Ammon's horn (tissue), 1 donor: ENCODE data around the gene GPR21.

Experiments
- DNase-seq: peaks from one replicate; pipeline ENCODE4 v3.0.0-alpha.2; 2016; ENCODE audit warnings: low spot score

GPR21 gene, protein sequence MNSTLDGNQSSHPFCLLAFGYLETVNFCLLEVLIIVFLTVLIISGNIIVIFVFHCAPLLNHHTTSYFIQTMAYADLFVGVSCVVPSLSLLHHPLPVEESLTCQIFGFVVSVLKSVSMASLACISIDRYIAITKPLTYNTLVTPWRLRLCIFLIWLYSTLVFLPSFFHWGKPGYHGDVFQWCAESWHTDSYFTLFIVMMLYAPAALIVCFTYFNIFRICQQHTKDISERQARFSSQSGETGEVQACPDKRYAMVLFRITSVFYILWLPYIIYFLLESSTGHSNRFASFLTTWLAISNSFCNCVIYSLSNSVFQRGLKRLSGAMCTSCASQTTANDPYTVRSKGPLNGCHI

DNA sequence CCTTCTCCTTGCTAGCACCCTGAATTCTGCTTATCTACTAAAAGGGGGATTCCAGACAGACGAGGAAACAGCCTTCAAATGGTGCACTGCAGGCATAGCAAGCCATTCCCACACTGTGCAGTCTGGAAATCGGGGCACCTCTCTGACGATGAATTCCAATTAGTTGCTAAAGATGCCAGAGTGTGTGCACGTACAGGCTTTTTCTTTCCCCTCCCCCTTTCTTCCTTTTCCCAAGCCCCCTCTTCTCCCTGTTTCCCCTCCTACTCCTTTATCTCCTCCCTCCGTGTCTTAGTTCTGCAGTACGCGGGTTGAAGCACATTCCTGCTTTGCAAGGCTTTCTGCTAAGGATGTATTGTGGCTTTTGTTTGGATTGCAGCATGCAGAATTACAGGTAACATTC lies at the start of gene GPR21:
GPR21 (plus strand) TSS at position 316 of the 400 bp plus-strand sequence. CDS start 900 bp downstream, outside the sequence.
- peak; percentile 21 for DNase-seq

DNA sequence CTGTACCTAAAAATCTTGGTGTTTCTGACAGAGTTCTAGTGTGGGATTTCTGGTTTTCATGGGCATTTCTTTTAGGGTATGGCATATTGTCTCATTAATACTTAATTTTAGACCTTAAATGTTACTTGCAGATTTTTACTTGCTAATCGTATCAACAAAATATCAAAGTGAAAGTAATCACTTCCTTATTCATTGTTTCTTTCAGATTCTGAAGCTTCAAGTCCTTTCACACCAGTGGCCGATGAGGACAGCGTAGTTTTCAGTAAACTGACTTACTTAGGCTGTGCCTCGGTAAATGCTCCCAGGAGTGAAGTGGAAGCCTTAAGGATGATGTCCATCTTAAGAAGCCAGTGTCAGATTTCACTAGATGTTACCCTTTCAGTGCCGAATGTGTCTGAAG lies 47.5 kb upstream of the GPR21 start:
- DNase-seq, result no peak

DNA sequence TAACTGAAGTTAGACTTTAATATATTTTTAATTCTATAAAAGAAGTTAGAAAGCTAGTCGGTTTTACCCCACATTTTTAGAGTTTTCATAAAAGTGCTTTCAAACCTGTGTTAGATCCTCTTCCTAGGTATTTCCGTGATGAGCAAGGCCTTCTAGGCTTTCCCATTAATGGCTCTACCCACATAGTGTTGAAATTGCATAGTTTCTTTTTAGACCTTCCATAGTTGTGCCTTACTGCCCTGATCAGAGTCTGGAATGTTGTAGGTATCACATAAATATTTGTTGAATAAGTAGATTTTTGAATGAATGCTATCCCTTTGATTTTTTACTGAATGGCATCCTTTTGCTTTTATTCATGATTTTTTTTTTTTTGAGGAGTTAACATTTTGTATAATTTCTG lies 45.3 kb upstream of the GPR21 start:
- no peak for DNase-seq

DNA sequence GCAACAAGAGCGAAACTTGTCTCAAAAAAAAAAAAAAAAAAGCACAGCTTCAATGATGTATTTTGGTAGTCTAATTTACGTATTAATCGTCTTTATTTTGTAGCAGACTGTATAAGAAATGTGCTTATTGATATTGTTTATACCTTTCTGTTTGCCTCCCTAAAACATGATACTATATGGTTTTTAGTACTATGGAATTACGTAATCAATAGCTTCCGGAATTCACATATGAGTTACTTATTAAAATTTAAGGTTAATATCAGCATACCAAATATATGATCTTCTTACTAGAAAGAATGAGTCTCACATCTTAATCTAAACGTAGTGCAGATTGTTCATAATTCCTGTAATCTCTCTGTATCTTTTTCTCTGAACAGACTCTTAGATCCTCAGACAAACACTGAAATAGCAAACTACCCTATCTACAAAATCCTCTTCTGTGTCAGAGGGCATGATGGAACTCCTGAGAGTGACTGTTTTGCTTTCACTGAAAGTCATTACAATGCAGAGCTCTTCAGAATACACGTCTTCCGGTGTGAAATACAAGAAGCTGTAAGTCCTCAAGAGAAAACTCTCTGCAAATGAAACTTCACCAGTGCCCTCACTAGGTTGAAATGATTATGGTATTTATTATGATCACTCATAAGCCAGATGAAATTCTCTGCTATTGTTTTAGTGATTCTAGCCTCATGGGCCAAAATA lies 44.4 kb upstream of the GPR21 start:
- DNase-seq, result no peak

DNA sequence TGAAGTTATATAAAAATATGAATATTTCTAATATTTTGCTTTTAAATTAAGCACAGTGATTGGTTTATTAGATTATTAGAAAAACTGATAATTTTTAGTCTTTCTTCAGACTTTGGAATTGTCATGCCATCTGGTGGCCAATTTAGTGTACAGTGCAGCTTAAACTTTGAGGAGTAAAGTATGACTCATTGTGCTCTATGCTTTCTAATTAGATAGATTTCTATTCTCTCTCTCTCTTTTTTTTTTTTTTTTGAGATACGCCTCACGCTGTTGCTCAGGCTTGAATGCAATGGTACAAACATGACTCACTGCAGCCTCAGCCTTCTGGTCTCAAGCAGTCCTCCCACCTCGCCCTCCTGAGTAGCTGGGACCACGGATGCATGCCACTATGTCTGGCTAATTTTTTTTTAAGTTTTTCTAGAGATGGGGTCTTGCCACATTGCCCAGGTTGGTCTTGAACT lies 42.1 kb upstream of the GPR21 start:
- peak; percentile 37 for DNase-seq

DNA sequence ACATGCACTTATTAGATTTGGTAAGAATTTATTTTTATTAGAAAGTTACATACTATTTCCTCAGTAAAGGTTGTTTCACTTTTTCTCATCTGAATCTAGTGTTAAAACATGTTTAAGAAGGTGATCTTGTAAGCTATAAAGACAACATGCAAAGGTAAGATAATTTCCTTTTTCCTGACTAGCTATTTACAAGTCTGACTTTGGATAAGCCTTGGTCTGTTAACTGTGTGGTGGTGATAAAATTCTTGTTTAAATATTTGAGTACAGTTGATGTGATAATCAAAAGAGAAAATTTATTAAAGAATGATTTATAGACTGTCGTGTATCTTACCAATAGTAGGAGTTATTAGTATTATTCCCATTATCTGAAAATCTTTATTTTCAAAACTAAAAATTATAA lies 36.9 kb upstream of the GPR21 start:
- DNase-seq, result no peak

DNA sequence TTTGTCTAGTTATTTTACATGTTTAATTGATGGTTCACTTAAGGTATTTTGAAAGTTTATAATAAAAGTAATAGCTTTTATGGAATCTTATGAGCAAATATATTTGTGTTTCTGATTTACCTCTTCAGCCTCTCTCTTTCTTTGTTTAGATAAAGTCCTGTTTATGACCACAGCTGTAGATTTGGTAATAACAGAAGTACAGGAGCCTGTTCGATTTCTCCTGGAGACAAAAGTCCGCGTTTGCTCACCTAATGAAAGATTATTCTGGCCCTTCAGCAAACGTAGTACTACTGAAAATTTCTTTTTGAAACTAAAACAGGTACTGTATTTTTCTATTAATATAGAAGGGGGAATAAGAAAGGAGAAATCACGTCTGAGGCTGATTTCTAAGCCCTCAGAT lies 35.0 kb upstream of the GPR21 start:
- DNase-seq, result no peak

DNA sequence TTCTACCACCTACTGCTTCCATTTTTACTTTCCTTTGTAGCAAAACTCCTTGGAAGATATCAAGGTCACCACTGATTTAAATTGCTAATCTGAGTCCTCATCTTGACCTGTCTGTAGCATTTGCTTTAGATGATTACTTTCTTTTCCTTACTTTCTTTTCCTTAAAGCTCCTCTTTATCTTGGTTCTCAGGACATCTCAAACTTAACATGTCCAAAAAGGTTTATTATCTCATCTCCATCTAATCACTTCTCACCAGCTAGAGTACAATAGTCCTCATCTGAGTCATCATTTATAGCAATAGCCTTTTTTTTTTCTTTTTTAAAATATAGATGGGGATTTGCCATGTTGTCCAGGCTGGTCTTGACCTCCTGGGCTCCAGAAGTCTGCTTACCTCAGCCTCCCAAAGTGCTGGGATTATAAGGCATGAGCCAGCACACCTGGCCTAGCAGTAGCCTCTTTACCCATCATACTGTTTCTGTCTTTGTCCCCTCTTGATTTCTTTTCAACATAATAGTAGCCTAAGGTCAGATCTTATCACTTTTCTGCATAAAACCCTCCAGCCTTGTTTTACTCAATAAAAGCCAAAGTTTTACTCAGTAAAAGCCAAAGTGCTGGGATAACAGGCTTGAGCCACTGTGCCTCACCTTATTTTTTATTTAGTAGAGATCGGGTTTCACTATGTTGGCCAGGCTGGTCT lies 32.9 kb upstream of the GPR21 start:
- DNase-seq, result no peak

DNA sequence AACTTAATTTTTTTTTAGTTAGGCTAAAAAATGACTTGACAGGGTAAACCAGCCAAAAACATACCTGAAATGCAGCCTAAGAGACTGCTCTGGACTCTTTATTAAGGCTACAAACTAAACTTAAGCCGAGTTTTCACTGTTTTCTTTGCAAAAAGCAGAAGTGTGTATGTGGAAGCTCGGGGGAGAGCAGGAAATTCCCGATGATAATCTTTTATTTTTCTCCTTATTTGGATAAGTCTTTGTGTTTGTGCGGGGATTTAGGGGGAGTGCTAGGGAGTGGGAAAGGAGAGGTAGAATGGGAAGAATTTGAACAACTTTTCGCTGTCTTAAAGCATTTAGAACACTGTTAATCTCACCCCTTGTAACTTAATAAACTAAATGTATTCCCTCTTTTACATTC lies 30.7 kb upstream of the GPR21 start:
- DNase-seq, result no peak

DNA sequence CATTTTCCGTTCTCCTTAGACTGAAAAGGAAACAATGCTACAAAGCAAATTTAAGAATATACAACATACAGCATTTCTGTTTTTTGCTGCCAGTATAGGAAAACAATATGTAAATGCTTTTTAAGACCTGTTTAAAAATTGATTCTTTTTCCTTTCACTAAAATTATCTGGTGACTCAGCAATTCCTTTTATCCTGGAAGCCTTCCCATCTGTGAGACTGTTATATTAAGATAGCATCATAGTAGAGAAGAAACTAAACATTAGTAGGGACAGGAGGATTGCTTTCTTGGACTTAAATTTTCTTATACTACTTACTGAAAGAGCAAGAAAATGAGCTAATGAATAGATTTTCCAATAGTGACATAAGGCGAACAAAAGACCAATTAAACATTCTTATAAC lies 30.0 kb upstream of the GPR21 start:
- no peak for DNase-seq

DNA sequence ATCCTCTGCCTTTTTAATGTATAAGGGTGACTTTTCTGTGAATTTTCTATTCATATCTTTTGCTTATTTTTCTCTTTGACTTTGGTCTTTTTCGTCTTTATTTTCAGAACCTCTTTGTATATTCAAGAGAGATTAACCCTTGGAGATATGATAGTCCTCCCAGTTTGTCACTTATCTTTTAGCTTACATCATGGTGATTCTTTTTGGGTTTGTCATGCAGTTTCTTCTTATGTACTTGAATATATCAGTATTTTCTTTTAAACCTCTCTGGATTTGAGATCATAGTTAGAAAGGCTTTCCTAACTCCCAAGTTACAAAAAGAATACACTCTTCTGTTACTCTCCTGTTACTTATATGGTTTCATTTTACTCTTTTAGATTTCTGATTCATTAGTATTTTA lies 27.5 kb upstream of the GPR21 start:
- DNase-seq, result no peak

DNA sequence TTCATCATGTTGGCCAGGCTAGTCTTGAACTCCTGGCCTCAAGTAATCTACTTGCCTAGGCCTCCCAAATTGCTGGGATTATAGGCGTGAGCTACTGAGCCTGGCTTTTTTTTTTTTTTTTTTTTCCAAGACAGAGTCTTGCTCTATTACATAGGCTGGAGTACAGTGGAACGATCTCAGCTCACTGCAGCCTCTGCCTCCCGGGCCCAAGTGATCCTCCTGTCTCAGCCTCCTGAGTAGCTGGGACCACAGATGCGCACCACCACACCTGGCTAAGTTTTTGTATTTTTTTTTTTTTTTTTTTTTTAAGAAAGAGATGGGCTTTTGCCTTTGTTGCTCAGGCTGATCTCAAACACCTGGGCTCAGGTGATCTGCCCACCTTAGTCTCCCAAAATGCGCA lies 26.2 kb upstream of the GPR21 start:
- DNase-seq, result no peak

DNA sequence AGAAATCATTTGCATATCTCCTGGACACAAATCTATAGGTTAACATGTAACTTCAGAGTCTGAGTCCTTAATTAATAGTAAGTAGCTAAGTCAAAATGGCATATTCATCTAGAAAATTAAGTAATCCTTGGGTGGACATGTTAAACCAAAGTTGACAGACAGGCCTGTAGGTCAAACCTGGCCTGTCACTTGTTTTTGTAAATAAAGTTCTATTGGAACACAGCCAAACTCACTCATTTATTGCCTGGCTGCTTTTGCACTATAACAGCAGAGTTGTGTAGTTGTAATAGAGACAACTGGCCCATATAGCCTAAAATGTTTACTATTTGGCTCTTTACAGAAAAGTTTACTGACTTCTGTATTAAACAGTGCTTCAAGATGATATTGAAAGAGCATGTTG lies 24.6 kb upstream of the GPR21 start:
- no peak for DNase-seq

DNA sequence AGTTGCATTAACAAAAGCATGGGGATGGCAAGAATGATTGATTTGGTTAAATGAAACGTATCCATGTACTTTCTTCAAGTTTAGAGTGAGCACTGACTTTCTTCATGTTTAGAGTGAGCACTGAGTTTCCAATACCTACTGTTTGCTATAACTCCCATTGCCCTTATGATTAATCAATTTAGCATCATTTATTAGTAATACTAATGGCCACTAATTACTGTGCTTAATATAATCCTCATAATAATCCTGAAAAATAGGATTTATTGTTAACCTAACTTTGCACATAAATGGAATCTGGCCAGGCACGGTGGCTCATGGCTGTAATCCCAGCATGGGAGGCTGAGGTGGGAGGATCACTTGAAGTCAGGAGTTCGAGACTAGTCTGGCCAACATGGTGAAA lies 22.1 kb upstream of the GPR21 start:
- no peak for DNase-seq

DNA sequence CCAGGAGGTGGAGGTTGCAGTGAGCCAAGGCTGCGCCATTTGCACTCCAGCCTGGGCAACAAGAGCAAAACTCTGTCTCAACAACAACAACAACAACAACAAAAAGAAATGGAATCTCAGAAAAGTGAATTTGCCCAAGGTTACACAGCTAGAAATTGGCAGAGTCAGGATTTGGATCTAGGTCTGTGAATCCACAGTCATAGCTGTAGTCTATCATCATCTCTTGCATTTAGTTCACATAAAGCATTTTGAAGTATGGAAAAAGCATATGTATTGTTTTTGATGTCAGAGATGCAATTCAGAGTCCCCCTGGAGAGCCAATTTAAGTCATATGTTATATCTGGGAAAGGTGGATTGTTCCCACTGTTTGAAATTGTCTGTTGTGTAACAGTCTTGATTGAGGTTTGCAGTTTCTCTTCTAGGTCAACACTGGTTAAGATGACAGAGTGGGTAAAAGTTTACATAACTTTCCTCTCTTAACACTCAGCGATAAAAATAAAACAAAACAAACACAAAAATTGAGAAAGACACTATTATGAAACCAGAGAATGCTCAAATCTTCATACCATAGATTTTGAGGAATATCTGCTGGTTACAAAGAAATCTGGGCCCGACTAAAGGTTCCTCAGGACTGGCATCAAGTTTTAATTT lies 21.5 kb upstream of the GPR21 start:
- DNase-seq, result no peak

DNA sequence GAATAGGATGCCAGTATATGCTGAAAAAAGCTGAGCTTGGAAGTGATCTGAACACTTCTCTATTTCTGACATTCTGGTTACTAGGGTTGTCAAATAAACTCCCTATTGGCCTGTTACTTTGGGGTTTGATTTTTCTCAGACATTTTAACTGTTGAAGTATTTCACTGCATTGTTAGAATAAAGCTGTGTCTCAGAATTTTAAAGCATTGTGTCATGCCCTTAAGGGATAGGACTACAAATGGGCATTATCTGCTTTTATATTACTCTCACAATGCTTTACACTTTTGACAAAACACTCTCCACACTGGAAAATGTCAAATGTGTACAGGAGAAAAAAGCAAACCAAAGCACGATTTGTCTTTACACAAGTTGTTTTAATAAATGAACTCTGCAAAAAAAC lies 16.8 kb upstream of the GPR21 start:
- no peak for DNase-seq

DNA sequence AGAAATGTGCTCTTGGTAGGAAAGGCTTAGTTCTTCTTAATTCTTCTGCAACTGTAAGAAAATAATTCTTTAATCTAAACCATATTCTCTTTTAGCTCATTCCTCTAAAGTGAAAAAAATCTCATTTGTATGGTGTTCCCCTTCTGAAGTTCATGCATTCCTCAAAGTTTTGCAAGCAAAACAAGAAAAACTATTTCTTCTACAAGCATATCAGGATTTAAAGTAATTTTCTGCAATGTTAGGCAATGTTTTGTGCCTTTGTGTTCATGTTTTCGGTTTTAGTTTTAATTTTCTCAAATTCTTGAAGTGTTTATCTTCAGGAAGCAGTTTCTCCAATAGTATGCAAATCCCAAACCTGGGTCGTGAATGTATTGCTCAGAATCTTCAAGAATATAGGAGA lies 12.7 kb upstream of the GPR21 start:
- no peak for DNase-seq

DNA sequence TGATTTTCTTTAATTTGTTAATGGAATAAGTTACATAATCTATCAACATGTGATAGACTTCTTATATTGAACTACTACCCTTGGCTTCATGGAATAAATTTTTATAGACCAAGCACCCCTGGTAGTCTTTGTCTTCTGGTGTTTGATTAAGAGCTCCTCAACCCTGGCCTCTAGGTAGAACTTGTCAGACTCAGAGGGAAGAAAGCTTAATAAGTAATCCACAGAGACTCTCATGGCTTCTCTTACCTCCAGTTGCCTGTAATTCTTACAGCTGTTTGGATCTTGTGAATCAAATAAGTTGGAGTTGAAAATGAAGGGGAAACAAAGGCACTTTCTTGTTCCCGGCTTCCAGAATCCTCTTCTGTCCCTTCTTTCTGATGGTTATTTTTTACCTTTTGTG lies 7.0 kb upstream of the GPR21 start:
- DNase-seq, result no peak

DNA sequence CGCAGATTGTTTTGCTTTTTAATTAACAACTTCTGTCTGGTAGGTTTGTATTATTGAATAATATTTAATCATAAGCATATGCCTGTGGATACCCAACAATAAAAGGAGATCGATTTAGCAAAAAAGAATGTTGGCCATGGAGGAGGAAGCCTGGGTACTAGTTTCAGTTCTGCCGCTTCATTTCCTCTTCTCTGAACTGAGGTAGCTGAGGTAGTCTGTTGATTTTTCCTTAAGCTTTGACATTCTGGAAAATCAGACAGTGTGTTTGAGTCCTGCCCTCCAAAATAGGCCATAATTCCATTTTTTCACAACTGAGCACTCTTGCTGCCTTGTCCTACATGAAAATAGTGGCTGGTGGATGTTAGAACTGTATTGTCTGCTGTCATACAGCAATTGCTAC lies 6.0 kb upstream of the GPR21 start:
- DNase-seq, result no peak

DNA sequence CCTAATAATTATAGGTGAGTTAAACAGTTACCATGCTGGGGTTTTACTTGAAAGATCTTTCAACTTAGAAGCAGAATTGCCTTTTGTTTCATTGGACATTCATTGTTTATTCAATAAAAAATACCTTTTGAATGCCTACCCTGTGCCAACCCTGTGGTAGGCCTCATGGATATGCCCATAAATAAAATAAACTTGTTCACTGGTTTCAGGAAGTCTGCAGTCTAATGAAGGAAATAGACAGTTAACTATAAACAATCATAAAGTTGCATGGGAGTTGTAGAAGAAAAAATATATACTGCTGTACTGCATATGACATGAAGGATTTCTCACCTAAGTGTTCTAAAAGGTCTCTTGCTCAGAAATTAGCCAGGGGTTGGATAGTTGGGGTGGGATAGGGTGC lies 5.3 kb upstream of the GPR21 start:
- no peak for DNase-seq

DNA sequence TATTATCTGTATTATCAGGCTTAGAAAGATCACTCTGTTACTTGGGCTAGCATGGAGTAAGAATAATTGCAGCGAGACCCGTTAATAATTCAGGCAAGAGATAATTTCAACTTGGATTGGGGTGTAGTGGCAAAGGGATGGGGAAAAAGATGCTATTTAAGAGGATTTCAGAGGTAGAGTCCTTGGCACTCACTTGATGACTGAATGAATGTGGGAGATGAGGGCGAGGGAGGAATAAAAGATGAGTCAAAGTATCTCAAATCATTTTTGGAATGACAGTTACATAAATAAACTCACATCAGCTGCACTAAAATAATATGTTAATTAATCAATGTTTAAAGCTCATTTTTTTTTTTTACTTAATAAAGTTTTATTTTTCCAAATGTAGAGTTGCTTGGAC lies 4.5 kb upstream of the GPR21 start:
- no peak for DNase-seq

DNA sequence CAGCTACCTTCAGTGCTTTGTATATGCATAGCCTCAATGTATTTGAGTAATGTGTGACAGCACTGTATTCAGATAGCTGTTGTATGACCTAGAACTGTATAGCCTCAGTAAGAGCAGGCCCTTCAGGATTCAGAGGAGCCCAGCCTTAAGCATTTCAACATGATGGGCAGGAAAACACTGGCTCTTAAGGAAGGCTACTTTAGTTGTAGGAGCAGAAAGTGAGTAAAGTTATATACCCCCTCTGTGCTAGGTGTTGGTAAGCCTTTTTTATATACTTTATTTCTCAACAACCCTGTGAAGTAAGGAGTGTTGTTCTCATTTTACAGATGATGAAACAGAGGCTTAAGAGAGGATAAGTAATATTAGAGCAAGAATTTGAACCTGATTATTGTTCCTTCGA lies 1.5 kb upstream of the GPR21 start:
- DNase-seq, result no peak
